A549 (cell line): ENCODE measurements around the gene PRR14. TPM values are rescaled to one million over a fixed set of nuclear protein-coding genes. Genes with fewer than 3 reads are reported as not detected.

Experiments
- ATAC-seq, 2 experiments: fragments of 200-7000 bp in 1 of 2; fragments of >200 bp in 1 of 2; cut with Nextera tagmentation in 1 of 2; cut with Tn5 transposase in 1 of 2; 3 replicates each; pipeline versions ENCODE4 v1.8.0 to v1.9.1; 2018 to 2020; ENCODE audit warnings: mild to moderate bottlenecking in 1 of 2, moderate library complexity in 1 of 2
- CTCF ChIA-PET: fragments of 300-600 bp; sonication (Branson Sonifier 250); formaldehyde crosslinking; extraction: SDS; loops from one replicate; lab custom pipeline; 2021; ENCODE audit warnings: antibody characterized with exemption, inconsistent platforms; lab: Yijun Ruan, JAX
- POLR2A ChIA-PET: fragments of 350-600 bp; formaldehyde crosslinking; extraction: SDS; loops from one replicate; lab custom pipeline; 2021; ENCODE audit warnings: antibody characterized with exemption, inconsistent platforms; lab: Yijun Ruan, JAX
- DNase-seq, 2 experiments: peaks; one replicate each; pipeline versions ENCODE4 v3.0.0 to v3.0.0-alpha.2; 2011 to 2016; ENCODE audit warnings: low read depth in 1 of 2, low spot score in 1 of 2
- FAIRE-seq: peaks from 2 replicates; lab custom pipeline; 2011; peaks lifted over from hg19 to GRCh38; lab: Jason Lieb, UNC
- H3K27ac ChIP-seq, 2 experiments: fragments of >200 bp; sonication (Bioruptor Twin); formaldehyde crosslinking; 3 replicates each; pipeline ENCODE4 v1.5.1; 2016 to 2017
- H3K4me1 ChIP-seq: fragments of >200 bp; sonication (Bioruptor Twin); formaldehyde crosslinking; 3 replicates; pipeline ENCODE4 v1.6.1; 2016
- H3K4me2 ChIP-seq: fragments of >200 bp; sonication (Bioruptor Twin); formaldehyde crosslinking; 3 replicates; pipeline ENCODE4 v1.6.1; 2016
- H3K4me3 ChIP-seq: fragments of >200 bp; sonication (Bioruptor Twin); formaldehyde crosslinking; 3 replicates; pipeline ENCODE4 v1.5.1; 2016
- H3K9me3 ChIP-seq: fragments of >200 bp; sonication (Bioruptor Twin); formaldehyde crosslinking; 3 replicates; pipeline ENCODE4 v1.6.1; 2016
- BHLHE40 ChIP-seq: IDR thresholded peaks from 2 replicates; pipeline ENCODE4 v1.6.1; 2012; ENCODE audit warnings: low read depth, low read length, inconsistent platforms
- CBX8 ChIP-seq: fragments of 200-600 bp; sonication (generic); IDR thresholded peaks from 2 replicates; pipeline ENCODE4 v1.6.1; 2016
- EHMT2 ChIP-seq: fragments of 200-600 bp; sonication (generic); IDR thresholded peaks from 2 replicates; pipeline ENCODE4 v1.6.1; 2016; ENCODE audit warnings: antibody characterized with exemption, low read depth, mild to moderate bottlenecking, moderate library complexity
- ELK1 ChIP-seq: fragments of 150-350 bp; IDR thresholded peaks from 2 replicates; pipeline ENCODE4 v1.6.1; 2014; ENCODE audit warnings: low read depth, mild to moderate bottlenecking, low read length
- GATA3 ChIP-seq: IDR thresholded peaks from 2 replicates; pipeline ENCODE4 v1.6.1; 2012; ENCODE audit warnings: borderline replicate concordance
- HES2 ChIP-seq: fragments of >200 bp; sonication (Bioruptor Twin); formaldehyde crosslinking; IDR thresholded peaks from 2 replicates; pipeline ENCODE4 v1.6.1; 2016
- HMGXB4 ChIP-seq: fragments of 250-450 bp; sonication (Bioruptor Pico); IDR thresholded peaks from 2 replicates; pipeline ENCODE4 v1.5.0; 2021; ENCODE audit warnings: mild to moderate bottlenecking, moderate library complexity, borderline replicate concordance
- HOXB5 ChIP-seq: fragments of 250-450 bp; sonication (Bioruptor Pico); IDR thresholded peaks from 2 replicates; pipeline ENCODE4 v1.5.0; 2020; ENCODE audit warnings: mild to moderate bottlenecking, moderate library complexity
- JUN ChIP-seq, 2 experiments: fragments of >200 bp; sonication (Bioruptor Twin); formaldehyde crosslinking; IDR thresholded peaks; 2 replicates in 1 of 2; 3 replicates in 1 of 2; pipeline ENCODE4 v1.6.1; 2016 to 2017
- JUNB ChIP-seq: fragments of >200 bp; sonication (Bioruptor Twin); formaldehyde crosslinking; IDR thresholded peaks from 2 replicates; pipeline ENCODE4 v1.6.1; 2016
- MAFK ChIP-seq: fragments of 450-650 bp; IDR thresholded peaks from 2 replicates; pipeline ENCODE4 v1.6.1; 2014; ENCODE audit not compliant: partially characterized antibody
- MAX ChIP-seq: IDR thresholded peaks from 2 replicates; pipeline ENCODE4 v1.6.1; 2012
- NPAS2 ChIP-seq: fragments of 250-450 bp; sonication (Bioruptor Pico); IDR thresholded peaks from 2 replicates; pipeline ENCODE4 v1.8.0; 2022; ENCODE audit warnings: mild to moderate bottlenecking, moderate library complexity, borderline replicate concordance
- NR3C1 ChIP-seq: fragments of >200 bp; sonication (Bioruptor Twin); formaldehyde crosslinking; IDR thresholded peaks from 3 replicates; pipeline ENCODE4 v1.6.1; 2017
- PBX3 ChIP-seq: IDR thresholded peaks from 2 replicates; pipeline ENCODE4 v1.6.1; 2012
- POLR2A ChIP-seq: IDR thresholded peaks from 2 replicates; pipeline ENCODE4 v1.6.1; 2012; ENCODE audit warnings: mild to moderate bottlenecking, low read length
- RCOR1 ChIP-seq: fragments of 150-350 bp; IDR thresholded peaks from 2 replicates; pipeline ENCODE4 v1.6.1; 2014; ENCODE audit warnings: antibody characterized with exemption, low read length, low read depth
- RFX5 ChIP-seq: fragments of 450-650 bp; IDR thresholded peaks from 2 replicates; pipeline ENCODE4 v1.7.1; 2014; ENCODE audit warnings: antibody characterized with exemption, mild to moderate bottlenecking, moderate library complexity
- SMC3 ChIP-seq: fragments of >200 bp; sonication (Bioruptor Twin); formaldehyde crosslinking; IDR thresholded peaks from 3 replicates; pipeline ENCODE4 v1.6.1; 2018; ENCODE audit warnings: inconsistent platforms
- TP53 ChIP-seq: fragments of 250-450 bp; sonication (Bioruptor Pico); IDR thresholded peaks from 2 replicates; pipeline ENCODE4 v1.5.0; 2021; ENCODE audit warnings: mild to moderate bottlenecking, moderate library complexity
- ZFP36 ChIP-seq: fragments of 450-650 bp; IDR thresholded peaks from 2 replicates; pipeline ENCODE4 v1.6.1; 2014; ENCODE audit warnings: borderline replicate concordance; ENCODE audit not compliant: partially characterized antibody
- ZSCAN20 ChIP-seq: fragments of 250-450 bp; sonication (Bioruptor Pico); IDR thresholded peaks from 2 replicates; pipeline ENCODE4 v1.8.0; 2022; ENCODE audit warnings: mild to moderate bottlenecking, moderate library complexity
- WGBS: methylation state at CpG from one replicate; pipeline ENCODE4 v1.1.6; 2017; ENCODE audit errors: missing lambda C conversion rate; 5-methylcytosine and 5-hydroxymethylcytosine counted together
- polyA plus RNA-seq, 4 experiments: library from polyadenylated mRNA; depleted of rRNA in 3 of 4; stranded (reverse); fragments of >200 nt; fragmentation: RNase III in 1 of 4; extraction: RNeasy Plus Mini Kit Qiagen cat#74134 plus additional on column Dnase treatment in 1 of 4; gene quantifications; 2 replicates in 3 of 4; 3 replicates in 1 of 4; pipeline ENCODE4 v1.2.3, GENCODE V29; 2011 to 2017
- TF ChIP-seq, protein P1 (sequence below): IDR thresholded peaks from 2 replicates; pipeline ENCODE4 v1.6.1; 2012; ENCODE audit warnings: low read depth, borderline replicate concordance

The PRR14 gene
- polyA plus RNA-seq, 2 of the 4 experiments (the other 2 are of a cell fraction): 6.3 to 18.2 TPM

GRCh38 chr16:30650369-30651123 lies at the start of gene PRR14 (continued):
- TF ChIP-seq JUN (IDR thresholded peaks at IDR 0.05) (peak in 1 of 2 experiments; percentile 68; a peak in 2 of 5 replicates), EHMT2 (0 out of 2 replicates have a peak, but pooled peaks have one; percentile 24), GATA3 (no peak), TP53 (CRISPR knock-in tag) (no peak), BHLHE40 (no peak)

DNA sequence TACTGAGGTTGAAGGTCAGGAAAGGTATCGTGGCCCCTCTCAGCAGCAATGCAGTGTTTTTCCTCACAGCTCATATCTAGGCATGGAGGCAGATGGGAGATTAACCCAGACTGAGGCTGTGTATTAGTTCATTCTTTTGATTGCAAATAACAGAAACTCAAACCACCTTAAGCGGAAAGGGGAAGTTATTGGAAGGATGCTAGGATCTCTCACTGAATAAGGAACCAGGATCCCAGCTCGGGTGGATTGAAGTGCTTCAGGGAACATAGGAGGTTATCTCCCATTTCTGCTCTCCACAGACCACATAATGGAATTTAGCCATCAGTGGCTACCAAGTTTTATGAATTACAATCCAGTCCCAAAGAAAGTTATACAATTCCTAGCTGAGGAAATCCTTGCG lies 48.8 kb upstream of the PRR14 start:
- Histone ChIP-seq H3K4me2 (no peak overlapping the region), H3K9me3 (0 out of 3 replicates have a peak, but pooled peaks cover 7% of the 10 kb centered on the region), H3K4me3 (no peak overlapping the region), H3K4me1 (no peaks in the 10 kb centered on the region), H3K27ac (no peak overlapping the region)
- no peak for DNase-seq
- FAIRE-seq: no peak
- no peak for ATAC-seq
- TF ChIP-seq HOXB5 (CRISPR knock-in tag) (no peak), HMGXB4 (no peak), ELK1 (no peak), NPAS2 (CRISPR knock-in tag) (no peak), SMC3 (no peak), HES2 (no peak), ZSCAN20 (CRISPR knock-in tag) (no peak), JUNB (no peak), PBX3 (no peak), POLR2A (no peak), GATA3 (no peak), RCOR1 (no peak), MAFK (no peak), CBX8 (no peak), RFX5 (no peak), MAX (no peak), ZFP36 (no peak), NR3C1 (no peak)
- TF ChIP-seq, protein P1, sequence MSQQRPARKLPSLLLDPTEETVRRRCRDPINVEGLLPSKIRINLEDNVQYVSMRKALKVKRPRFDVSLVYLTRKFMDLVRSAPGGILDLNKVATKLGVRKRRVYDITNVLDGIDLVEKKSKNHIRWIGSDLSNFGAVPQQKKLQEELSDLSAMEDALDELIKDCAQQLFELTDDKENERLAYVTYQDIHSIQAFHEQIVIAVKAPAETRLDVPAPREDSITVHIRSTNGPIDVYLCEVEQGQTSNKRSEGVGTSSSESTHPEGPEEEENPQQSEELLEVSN: no peak
- ChIA-PET CTCF (interaction anchor here (0.8 to 4.6 kb wide), 3 partner anchors 13 to 172 kb away, joined by 3 to 25 read pairs (median 3); partner anchors contain the start of gene DCTPP1), POLR2A (interaction anchor here (1.0 kb wide), 1 partner anchor 8 kb away, joined by 3 read pairs; the partner anchor contains the start of gene ZNF689)
- 87% methylated on average over 4 of the region's 4 CpGs for WGBS
